Suprapubic skin (tissue), 4 donors: ENCODE measurements around the gene IYD. TPM values are rescaled to one million over a fixed set of nuclear protein-coding genes. Genes with fewer than 3 reads are reported as not detected.

Experiments used
- DNase-seq, 2 donors: peaks; one replicate each; pipeline ENCODE4 v3.0.0-alpha.2; 2019; ENCODE audit warnings: low spot score in 2 of 2
- H3K27ac ChIP-seq: fragments of 200-600 bp; sonication (generic); one replicate; pipeline ENCODE4 v1.5.1; 2019
- H3K27me3 ChIP-seq: fragments of 200-600 bp; sonication (generic); one replicate; pipeline ENCODE4 v1.5.1; 2019
- H3K36me3 ChIP-seq: fragments of 200-600 bp; sonication (generic); one replicate; pipeline ENCODE4 v1.5.1; 2019
- H3K4me1 ChIP-seq: fragments of 200-600 bp; sonication (generic); one replicate; pipeline ENCODE4 v1.5.1; 2019
- H3K4me3 ChIP-seq: fragments of 200-600 bp; sonication (generic); one replicate; pipeline ENCODE4 v1.5.1; 2019; ENCODE audit warnings: mild to moderate bottlenecking
- H3K9me3 ChIP-seq: fragments of 200-600 bp; sonication (generic); one replicate; pipeline ENCODE4 v1.5.1; 2019
- CTCF ChIP-seq, 2 donors: fragments of 200-600 bp in 1 of 2; fragments of 450-650 bp in 1 of 2; sonication (generic) in 1 of 2; IDR thresholded peaks; one replicate each; pipeline ENCODE4 v1.5.1; 2016 to 2019; ENCODE audit warnings: antibody characterized with exemption in 2 of 2, mild to moderate bottlenecking in 1 of 2, moderate library complexity in 1 of 2
- EP300 ChIP-seq: sonication (generic); formaldehyde crosslinking; IDR thresholded peaks from one replicate; pipeline ENCODE4 v1.6.1; 2017; ENCODE audit warnings: antibody characterized with exemption
- POLR2A ChIP-seq, 2 donors: fragments of 450-650 bp; IDR thresholded peaks; one replicate each; pipeline ENCODE4 v1.6.1; 2017; ENCODE audit warnings: antibody characterized with exemption in 2 of 2, mild to moderate bottlenecking in 2 of 2, moderate library complexity in 2 of 2
- POLR2AphosphoS5 ChIP-seq, 3 donors: sonication (generic); formaldehyde crosslinking; IDR thresholded peaks; one replicate each; pipeline ENCODE4 v1.6.1; 2017; ENCODE audit warnings: antibody characterized with exemption in 3 of 3
- WGBS: methylation state at CpG from one replicate; pipeline ENCODE4 v1.1.5; 2018; 5-methylcytosine and 5-hydroxymethylcytosine counted together
- total RNA-seq, 4 donors: library from RNA; depleted of rRNA; stranded (reverse); fragments of >200 nt; gene quantifications; one replicate each; pipeline ENCODE4 v1.1.0, GENCODE V29; 2016

Gene IYD
- total RNA-seq, 4 donors from 2014 or later, result 0.13 to 3.0 (median 1.6) TPM

- 82% methylated on average over 2 of the region's 2 CpGs for WGBS
- Histone ChIP-seq H3K4me1 (no peaks in the 10 kb centered on the region), H3K9me3 (no peaks in the 10 kb centered on the region), H3K27me3 (no peaks in the 10 kb centered on the region), H3K36me3 (no peaks in the 10 kb centered on the region), H3K27ac (no peak overlapping the region), H3K4me3 (no peak overlapping the region)
- DNase-seq, result no peak
- no peak for TF ChIP-seq EP300
- TF ChIP-seq POLR2A (IDR thresholded peaks at IDR 0.05), result no peak
- TF ChIP-seq CTCF (IDR thresholded peaks at IDR 0.05), result no peak
- no peak for TF ChIP-seq POLR2AphosphoS5 (IDR thresholded peaks at IDR 0.05)
Measured at GRCh38 chr6:150342126-150342525, 26.7 kb upstream of the IYD start.

- Histone ChIP-seq H3K27me3 (no peaks in the 10 kb centered on the region), H3K27ac (no peak overlapping the region), H3K9me3 (no peaks in the 10 kb centered on the region), H3K4me1 (no peaks in the 10 kb centered on the region), H3K36me3 (no peaks in the 10 kb centered on the region), H3K4me3 (no peak overlapping the region)
- TF ChIP-seq EP300 (no peak), POLR2A (IDR thresholded peaks at IDR 0.05) (no peak), POLR2AphosphoS5 (IDR thresholded peaks at IDR 0.05) (no peak), CTCF (IDR thresholded peaks at IDR 0.05) (no peak)
- DNase-seq, result no peak
Measured at GRCh38 chr6:150343434-150343833, 25.4 kb upstream of the IYD start.

- no peak for DNase-seq
- H3K4me1 ChIP-seq, result no peaks in the 10 kb centered on the region
- H3K9me3 ChIP-seq, result no peaks in the 10 kb centered on the region
- no peaks in the 10 kb centered on the region for H3K36me3 ChIP-seq
- TF ChIP-seq CTCF (IDR thresholded peaks at IDR 0.05) (no peak), POLR2A (IDR thresholded peaks at IDR 0.05) (no peak), POLR2AphosphoS5 (IDR thresholded peaks at IDR 0.05) (no peak), EP300 (no peak)
- no peaks in the 10 kb centered on the region for H3K27me3 ChIP-seq
- H3K27ac ChIP-seq, result no peak overlapping the region
- 82% methylated on average over 3 of the region's 3 CpGs for WGBS
- H3K4me3 ChIP-seq, result no peak overlapping the region
Measured at GRCh38 chr6:150345781-150346180, 23.0 kb upstream of the IYD start.

- H3K4me3 ChIP-seq, result no peak overlapping the region
- no peaks in the 10 kb centered on the region for H3K9me3 ChIP-seq
- 77% methylated on average over 2 of the region's 2 CpGs for WGBS
- H3K27me3 ChIP-seq, result no peaks in the 10 kb centered on the region
- no peak for DNase-seq
- no peak overlapping the region for H3K27ac ChIP-seq
- H3K36me3 ChIP-seq, result no peaks in the 10 kb centered on the region
- TF ChIP-seq CTCF (IDR thresholded peaks at IDR 0.05), result no peak
- TF ChIP-seq EP300, result no peak
- no peak for TF ChIP-seq POLR2AphosphoS5 (IDR thresholded peaks at IDR 0.05)
- no peak for TF ChIP-seq POLR2A (IDR thresholded peaks at IDR 0.05)
- H3K4me1 ChIP-seq, result no peaks in the 10 kb centered on the region
Measured at GRCh38 chr6:150346346-150346745, 22.5 kb upstream of the IYD start.

- H3K4me3 ChIP-seq, result no peak overlapping the region
- H3K9me3 ChIP-seq, result no peaks in the 10 kb centered on the region
- no peaks in the 10 kb centered on the region for H3K4me1 ChIP-seq
- no peak for TF ChIP-seq EP300
- no peak for TF ChIP-seq POLR2A (IDR thresholded peaks at IDR 0.05)
- no peak for TF ChIP-seq CTCF (IDR thresholded peaks at IDR 0.05)
- TF ChIP-seq POLR2AphosphoS5 (IDR thresholded peaks at IDR 0.05), result no peak
- WGBS, result 91% methylated on average over 5 of the region's 5 CpGs
- no peaks in the 10 kb centered on the region for H3K36me3 ChIP-seq
- no peaks in the 10 kb centered on the region for H3K27me3 ChIP-seq
- DNase-seq, result no peak
- H3K27ac ChIP-seq, result no peak overlapping the region
Measured at GRCh38 chr6:150347845-150348244, 21.0 kb upstream of the IYD start.
